Endothelial cell (in vitro differentiated cells): ENCODE results near the gene KRTAP10-3. TPM values are rescaled to one million over a fixed set of nuclear protein-coding genes. Genes with fewer than 3 reads are reported as not detected.

Experiments
- DNase-seq: peaks from one replicate; pipeline ENCODE4 v3.0.0; 2021; ENCODE audit warnings: low spot score
- H3K27ac Mint-ChIP-seq: one replicate; pipeline ENCODE4 v1.8.0; 2021; ENCODE audit warnings: mixed read lengths, inconsistent platforms; ENCODE audit not compliant: unreplicated experiment
- H3K27me3 Mint-ChIP-seq: one replicate; pipeline ENCODE4 v1.8.0; 2021; ENCODE audit warnings: mild to moderate bottlenecking, moderate library complexity, mixed read lengths, inconsistent platforms; ENCODE audit not compliant: unreplicated experiment
- H3K36me3 Mint-ChIP-seq: one replicate; pipeline ENCODE4 v1.8.0; 2021; ENCODE audit warnings: mild to moderate bottlenecking, low read depth, mixed read lengths, inconsistent platforms; ENCODE audit not compliant: unreplicated experiment
- H3K4me1 Mint-ChIP-seq: one replicate; pipeline ENCODE4 v1.8.0; 2021; ENCODE audit warnings: mild to moderate bottlenecking, mixed read lengths, inconsistent platforms; ENCODE audit not compliant: unreplicated experiment
- H3K4me3 Mint-ChIP-seq: one replicate; pipeline ENCODE4 v1.8.0; 2021; ENCODE audit warnings: mild to moderate bottlenecking, mixed read lengths, inconsistent platforms; ENCODE audit not compliant: unreplicated experiment
- H3K9me3 Mint-ChIP-seq: one replicate; pipeline ENCODE4 v1.8.0; 2021; ENCODE audit warnings: mixed read lengths, inconsistent platforms; ENCODE audit not compliant: unreplicated experiment
- CTCF ChIP-seq: fragments of 200-600 bp; sonication (generic); IDR thresholded peaks from one replicate; pipeline ENCODE4 v1.5.0; 2021; ENCODE audit warnings: antibody characterized with exemption; ENCODE audit not compliant: unreplicated experiment
- total RNA-seq: library from RNA; stranded (reverse); fragmentation: NEBNext Ultra II Directional; extraction: Animal tissue kit (Norgen Biotek cat#: 25700); gene quantifications from one replicate; pipeline ENCODE4 v1.2.1, GENCODE V29; 2021; ENCODE audit not compliant: unreplicated experiment

KRTAP10-3 gene
- total RNA-seq, 1 donor from 2014 or later = not detected

- no peak for DNase-seq
- no peak for TF ChIP-seq CTCF
- Mint-ChIP-seq H3K36me3 (no peaks in the 10 kb centered on the region), H3K9me3 (no peaks in the 10 kb centered on the region), H3K27ac (no peak overlapping the region), H3K4me1 (no peaks in the 10 kb centered on the region), H3K4me3 (no peak overlapping the region), H3K27me3 (no peaks in the 10 kb centered on the region)
Measured at GRCh38 chr21:44520326-44521300, 38.0 kb downstream of the KRTAP10-3 start.

GRCh38 chr21:44519346-44520325 is 39.0 kb downstream of the KRTAP10-3 start:
- Mint-ChIP-seq H3K27ac (no peak overlapping the region), H3K27me3 (peaks cover 1% of the 10 kb centered on the region), H3K36me3 (peaks cover 4% of the 10 kb centered on the region), H3K4me3 (peak overlapping the region; percentile 19), H3K4me1 (no peaks in the 10 kb centered on the region), H3K9me3 (no peaks in the 10 kb centered on the region)
- no peak for TF ChIP-seq CTCF
- DNase-seq = no peak

GRCh38 chr21:44518686-44519085 is 39.9 kb downstream of the KRTAP10-3 start:
- Mint-ChIP-seq H3K9me3 (no peaks in the 10 kb centered on the region), H3K4me1 (no peaks in the 10 kb centered on the region), H3K27me3 (peaks cover 1% of the 10 kb centered on the region), H3K27ac (no peak overlapping the region), H3K36me3 (peaks cover 4% of the 10 kb centered on the region), H3K4me3 (no peak overlapping the region)
- DNase-seq = no peak
- no peak for TF ChIP-seq CTCF

- H3K36me3 Mint-ChIP-seq = peaks cover 4% of the 10 kb centered on the region
- H3K27me3 Mint-ChIP-seq = peaks cover 2% of the 10 kb centered on the region
- TF ChIP-seq CTCF = no peak
- no peaks in the 10 kb centered on the region for H3K4me1 Mint-ChIP-seq
- no peak overlapping the region for H3K4me3 Mint-ChIP-seq
- H3K9me3 Mint-ChIP-seq = no peaks in the 10 kb centered on the region
- H3K27ac Mint-ChIP-seq = no peak overlapping the region
- no peak for DNase-seq
Measured at GRCh38 chr21:44517175-44517899, 41.3 kb downstream of the KRTAP10-3 start.
